ENCODE data around the gene ECHS1. TPM values are rescaled to one million over a fixed set of nuclear protein-coding genes. Genes with fewer than 3 reads are reported as not detected.
A peak's percentile ranks its signal among the peaks of the same experiment; 100 is the strongest.

The ECHS1 gene
- total and polyA plus RNA-seq, 2 experiments from 2014 or later: 82.2 to 150 TPM

- in situ Hi-C loops (cut with MboI): no loop called here
- Histone ChIP-seq H3K36me3 (ENCODE audit: low read depth) (peaks cover 10% of the 10 kb centered on the region; the same call in 1 of the 2 replicates), H3K27me3 (replicated peaks; ENCODE audit: insufficient read depth) (no peaks in the 10 kb centered on the region), H3K9me2 (ENCODE audit: insufficient read depth) (no peaks in the 10 kb centered on the region), H3K4me2 (ENCODE audit: unreplicated experiment) (no peak overlapping the region), H4K20me1 (ENCODE audit: insufficient read depth) (peaks cover 6% of the 10 kb centered on the region; the same call in 1 of the 2 replicates), H3K79me2 (ENCODE audit: insufficient read depth) (peaks cover 46% of the 10 kb centered on the region), H2AFZ (no peak overlapping the region), H3K9me3 (ENCODE audit: low read depth) (no peaks in the 10 kb centered on the region), H3K4me1 (ENCODE audit: insufficient read depth) (peaks cover 12% of the 10 kb centered on the region), H3K9ac (no peak overlapping the region), H3K27ac (no peak overlapping the region), H3K4me3 (no peak overlapping the region), H3F3A (ENCODE audit: insufficient read depth) (peaks cover 15% of the 10 kb centered on the region; the same call in 1 of the 2 replicates)
- TF ChIP-seq EZH2 (IDR thresholded peaks at IDR 0.05; ENCODE audit: insufficient read depth, poor library complexity, severe bottlenecking): no peak
- no peak for TF ChIP-seq EZH2phosphoT487 (IDR thresholded peaks at IDR 0.05; ENCODE audit: insufficient read depth, low read depth)
- DNase-seq: no peak
- 97 to 98% methylated on average over 9 to 10 of the region's 10 CpGs for WGBS, 2 experiments (ENCODE audit: low coverage in 1 of 2, low lambda C conversion rate in 2 of 2, missing lambda C conversion rate in 2 of 2)
Observed at GRCh38 chr10:133400624-133401424, 27.7 kb upstream of the ECHS1 start.

DNA sequence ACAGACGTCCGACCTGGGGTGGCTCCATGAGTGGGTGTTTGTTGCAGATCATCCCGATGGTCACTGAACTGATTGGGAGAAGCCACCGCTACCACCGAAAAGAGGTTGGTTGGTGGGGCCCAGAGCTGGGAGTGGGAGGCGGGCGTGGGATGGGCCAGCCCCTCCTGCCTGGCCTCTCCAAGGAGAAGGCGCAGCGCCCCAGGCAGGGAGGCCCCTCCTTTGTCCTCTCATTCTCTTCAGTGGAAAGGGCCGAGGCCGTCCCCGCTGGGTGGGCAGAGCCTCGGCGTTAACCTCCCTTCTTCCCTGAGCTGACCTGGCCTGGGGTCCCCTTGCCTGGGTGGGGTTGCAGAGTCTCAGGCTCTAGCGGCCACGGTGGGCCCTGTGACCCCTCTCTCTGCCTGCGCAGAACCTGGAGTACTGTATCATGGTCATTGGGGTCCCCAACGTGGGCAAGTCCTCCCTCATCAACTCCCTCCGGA lies 26.0 kb upstream of the ECHS1 start:
- Histone ChIP-seq H2AFZ (no peak overlapping the region), H3K27ac (no peak overlapping the region), H3K27me3 (replicated peaks; ENCODE audit: insufficient read depth) (no peaks in the 10 kb centered on the region), H3K36me3 (ENCODE audit: low read depth) (peaks cover 7% of the 10 kb centered on the region; the same call in 1 of the 2 replicates), H3K4me3 (no peak overlapping the region), H3K9me2 (ENCODE audit: insufficient read depth) (no peaks in the 10 kb centered on the region), H4K20me1 (ENCODE audit: insufficient read depth) (no peaks in the 10 kb centered on the region), H3K79me2 (ENCODE audit: insufficient read depth) (peaks cover 63% of the 10 kb centered on the region), H3K4me2 (ENCODE audit: unreplicated experiment) (no peak overlapping the region), H3K4me1 (ENCODE audit: insufficient read depth) (0 out of 2 replicates have a peak, but pooled peaks cover 9% of the 10 kb centered on the region), H3K9ac (no peak overlapping the region), H3F3A (ENCODE audit: insufficient read depth) (no peaks in the 10 kb centered on the region), H3K9me3 (ENCODE audit: low read depth) (no peaks in the 10 kb centered on the region)
- 95 to 97% methylated on average over 18 to 19 of the region's 19 CpGs for WGBS, 2 experiments (ENCODE audit: low coverage in 1 of 2, low lambda C conversion rate in 2 of 2, missing lambda C conversion rate in 2 of 2)
- DNase-seq: no peak
- TF ChIP-seq EZH2phosphoT487 (IDR thresholded peaks at IDR 0.05; ENCODE audit: insufficient read depth, low read depth) (no peak), EZH2 (IDR thresholded peaks at IDR 0.05; ENCODE audit: insufficient read depth, poor library complexity, severe bottlenecking) (no peak)
- in situ Hi-C loops (cut with MboI): no loop called here

- in situ Hi-C loops (cut with MboI): no loop called here
- no peaks in the 10 kb centered on the region for H3K9me2 ChIP-seq (ENCODE audit: insufficient read depth)
- H2AFZ ChIP-seq: no peak overlapping the region
- DNase-seq: no peak
- H3K27me3 ChIP-seq (replicated peaks; ENCODE audit: insufficient read depth): no peaks in the 10 kb centered on the region
- H3K9me3 ChIP-seq (ENCODE audit: low read depth): no peaks in the 10 kb centered on the region
- peaks cover 63% of the 10 kb centered on the region for H3K79me2 ChIP-seq (ENCODE audit: insufficient read depth)
- no peak overlapping the region for H3K4me2 ChIP-seq (ENCODE audit: unreplicated experiment)
- no peaks in the 10 kb centered on the region for H3F3A ChIP-seq (ENCODE audit: insufficient read depth)
- peaks cover 7% of the 10 kb centered on the region; the same call in 1 of the 2 replicates for H3K36me3 ChIP-seq (ENCODE audit: low read depth)
- H3K4me1 ChIP-seq (ENCODE audit: insufficient read depth): 0 out of 2 replicates have a peak, but pooled peaks cover 9% of the 10 kb centered on the region
- no peak overlapping the region for H3K27ac ChIP-seq
- no peaks in the 10 kb centered on the region for H4K20me1 ChIP-seq (ENCODE audit: insufficient read depth)
- no peak overlapping the region for H3K4me3 ChIP-seq
- H3K9ac ChIP-seq: no peak overlapping the region
- WGBS, 2 experiments (ENCODE audit: low coverage in 1 of 2, low lambda C conversion rate in 2 of 2, missing lambda C conversion rate in 2 of 2): 86% methylated on average over 7 of the region's 7 CpGs
- TF ChIP-seq EZH2 (IDR thresholded peaks at IDR 0.05; ENCODE audit: insufficient read depth, poor library complexity, severe bottlenecking) (no peak), EZH2phosphoT487 (IDR thresholded peaks at IDR 0.05; ENCODE audit: insufficient read depth, low read depth) (no peak)
Observed at GRCh38 chr10:133397938-133398337, 24.8 kb upstream of the ECHS1 start.

DNA sequence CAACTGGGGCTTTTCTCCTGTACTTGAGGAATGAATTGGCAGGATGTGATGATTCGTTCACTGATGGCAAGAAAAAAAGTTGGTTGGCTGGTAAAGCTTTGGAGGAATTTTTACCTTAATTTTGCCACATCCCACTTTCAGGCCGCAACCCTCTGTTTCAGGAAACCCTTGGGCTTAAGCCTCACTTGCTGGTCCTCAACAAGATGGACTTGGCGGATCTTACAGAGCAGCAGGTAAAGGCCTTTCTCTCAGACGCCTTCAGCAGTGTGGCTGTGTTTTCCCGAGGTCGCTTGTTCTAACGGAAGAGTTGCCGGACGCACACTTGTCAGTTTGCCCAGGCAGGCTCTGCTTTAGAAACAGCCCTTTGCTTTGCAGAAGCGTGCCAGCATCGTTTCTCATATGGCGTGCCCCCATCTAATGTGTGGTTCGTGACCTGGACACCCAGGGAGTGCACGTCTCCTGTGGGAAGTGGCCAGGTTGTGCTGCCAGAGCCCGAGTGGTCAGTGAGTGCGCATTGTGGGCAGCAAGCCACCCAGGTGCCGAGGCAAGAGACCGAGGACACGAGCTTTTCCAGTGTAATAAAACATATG lies 23.0 kb upstream of the ECHS1 start:
- peak; percentile 30 for DNase-seq
- no peak overlapping the region for H3K4me3 ChIP-seq
- TF ChIP-seq EZH2phosphoT487 (IDR thresholded peaks at IDR 0.05; ENCODE audit: insufficient read depth, low read depth) (no peak), EZH2 (IDR thresholded peaks at IDR 0.05; ENCODE audit: insufficient read depth, poor library complexity, severe bottlenecking) (no peak)
- no peaks in the 10 kb centered on the region for H3K9me3 ChIP-seq (ENCODE audit: low read depth)
- H2AFZ ChIP-seq: no peak overlapping the region
- no peaks in the 10 kb centered on the region for H3F3A ChIP-seq (ENCODE audit: insufficient read depth)
- 0 out of 2 replicates have a peak, but pooled peaks cover 7% of the 10 kb centered on the region for H3K36me3 ChIP-seq (ENCODE audit: low read depth)
- peaks cover 59% of the 10 kb centered on the region for H3K79me2 ChIP-seq (ENCODE audit: insufficient read depth)
- no peak overlapping the region for H3K27ac ChIP-seq
- WGBS, 2 experiments (ENCODE audit: low coverage in 1 of 2, low lambda C conversion rate in 2 of 2, missing lambda C conversion rate in 2 of 2): 96 to 98% methylated on average over 19 of the region's 19 CpGs
- H3K4me1 ChIP-seq (ENCODE audit: insufficient read depth): 0 out of 2 replicates have a peak, but pooled peaks cover 9% of the 10 kb centered on the region
- no peaks in the 10 kb centered on the region for H4K20me1 ChIP-seq (ENCODE audit: insufficient read depth)
- no peak overlapping the region for H3K9ac ChIP-seq
- in situ Hi-C loops (cut with MboI): no loop called here
- no peaks in the 10 kb centered on the region for H3K27me3 ChIP-seq (replicated peaks; ENCODE audit: insufficient read depth)
- no peaks in the 10 kb centered on the region for H3K9me2 ChIP-seq (ENCODE audit: insufficient read depth)
- no peak overlapping the region for H3K4me2 ChIP-seq (ENCODE audit: unreplicated experiment)

Measured in GM23248 (cell line).